Adrenal gland (tissue), 5 donors: ENCODE data around the gene INTS3.

ENCODE experiments used
- POLR2A ChIP-seq, 2 donors: fragments of 450-650 bp; IDR thresholded peaks; one replicate each; pipeline ENCODE4 v1.6.1; 2017; ENCODE audit warnings: antibody characterized with exemption in 2 of 2, mild to moderate bottlenecking in 2 of 2, moderate library complexity in 1 of 2
- TF ChIP-seq, protein P1 (sequence below), 6 experiments: fragments of 450-650 bp in 4 of 6; fragments of 200-600 bp in 2 of 6; sonication (generic) in 1 of 6; IDR thresholded peaks; 1 replicate in 5 of 6; 2 replicates in 1 of 6; pipeline versions ENCODE4 v1.5.1 to v1.8.0; 2016 to 2021; ENCODE audit warnings: antibody characterized with exemption in 6 of 6, mild to moderate bottlenecking in 2 of 6, moderate library complexity in 1 of 6
- donor health status: DM: no; HTN: no; CAD: no.

DNA sequence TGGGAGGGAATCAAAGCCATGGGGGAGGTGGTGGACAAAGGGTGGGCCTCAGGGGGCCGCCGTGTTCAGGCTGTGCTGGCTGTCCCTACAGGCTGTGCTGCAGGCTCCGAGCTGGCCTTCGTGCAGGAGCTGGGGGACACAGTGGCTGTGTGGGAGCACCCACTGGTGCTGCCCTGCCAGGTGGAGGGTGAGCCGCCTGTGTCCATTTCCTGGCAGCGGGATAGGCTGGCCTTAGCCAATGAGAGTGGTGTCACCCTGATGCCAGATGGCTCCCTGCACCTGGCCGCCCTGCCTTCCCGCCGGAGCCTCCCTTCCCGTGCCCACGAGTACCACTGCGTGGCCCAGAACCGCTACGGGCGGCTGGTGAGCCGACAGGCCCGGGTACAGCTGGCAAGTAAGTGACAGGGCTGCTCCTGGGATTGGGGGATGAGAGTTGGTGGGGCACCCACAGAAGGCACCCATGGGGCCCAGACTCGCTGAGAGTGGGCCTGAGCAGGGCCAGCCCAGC, 67.5 kb downstream of the INTS3 start:
- TF ChIP-seq, protein P1, sequence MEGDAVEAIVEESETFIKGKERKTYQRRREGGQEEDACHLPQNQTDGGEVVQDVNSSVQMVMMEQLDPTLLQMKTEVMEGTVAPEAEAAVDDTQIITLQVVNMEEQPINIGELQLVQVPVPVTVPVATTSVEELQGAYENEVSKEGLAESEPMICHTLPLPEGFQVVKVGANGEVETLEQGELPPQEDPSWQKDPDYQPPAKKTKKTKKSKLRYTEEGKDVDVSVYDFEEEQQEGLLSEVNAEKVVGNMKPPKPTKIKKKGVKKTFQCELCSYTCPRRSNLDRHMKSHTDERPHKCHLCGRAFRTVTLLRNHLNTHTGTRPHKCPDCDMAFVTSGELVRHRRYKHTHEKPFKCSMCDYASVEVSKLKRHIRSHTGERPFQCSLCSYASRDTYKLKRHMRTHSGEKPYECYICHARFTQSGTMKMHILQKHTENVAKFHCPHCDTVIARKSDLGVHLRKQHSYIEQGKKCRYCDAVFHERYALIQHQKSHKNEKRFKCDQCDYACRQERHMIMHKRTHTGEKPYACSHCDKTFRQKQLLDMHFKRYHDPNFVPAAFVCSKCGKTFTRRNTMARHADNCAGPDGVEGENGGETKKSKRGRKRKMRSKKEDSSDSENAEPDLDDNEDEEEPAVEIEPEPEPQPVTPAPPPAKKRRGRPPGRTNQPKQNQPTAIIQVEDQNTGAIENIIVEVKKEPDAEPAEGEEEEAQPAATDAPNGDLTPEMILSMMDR (IDR thresholded peaks at IDR 0.05), result no peak
- TF ChIP-seq POLR2A (IDR thresholded peaks at IDR 0.05), result no peak
